ENCODE results near the gene SCARF2. TPM values are rescaled to one million over a fixed set of nuclear protein-coding genes. Genes with fewer than 3 reads are reported as not detected.
"Not testable (repeated sequence)": the region's sequence is repeated elsewhere in the genome, so short reads cannot be mapped to it uniquely, and the experiment has no call there.

The SCARF2 gene
- polyA plus RNA-seq, 2 of the 4 experiments (the other 2 are of a cell fraction) = 0.35 to 0.66 TPM

DNA sequence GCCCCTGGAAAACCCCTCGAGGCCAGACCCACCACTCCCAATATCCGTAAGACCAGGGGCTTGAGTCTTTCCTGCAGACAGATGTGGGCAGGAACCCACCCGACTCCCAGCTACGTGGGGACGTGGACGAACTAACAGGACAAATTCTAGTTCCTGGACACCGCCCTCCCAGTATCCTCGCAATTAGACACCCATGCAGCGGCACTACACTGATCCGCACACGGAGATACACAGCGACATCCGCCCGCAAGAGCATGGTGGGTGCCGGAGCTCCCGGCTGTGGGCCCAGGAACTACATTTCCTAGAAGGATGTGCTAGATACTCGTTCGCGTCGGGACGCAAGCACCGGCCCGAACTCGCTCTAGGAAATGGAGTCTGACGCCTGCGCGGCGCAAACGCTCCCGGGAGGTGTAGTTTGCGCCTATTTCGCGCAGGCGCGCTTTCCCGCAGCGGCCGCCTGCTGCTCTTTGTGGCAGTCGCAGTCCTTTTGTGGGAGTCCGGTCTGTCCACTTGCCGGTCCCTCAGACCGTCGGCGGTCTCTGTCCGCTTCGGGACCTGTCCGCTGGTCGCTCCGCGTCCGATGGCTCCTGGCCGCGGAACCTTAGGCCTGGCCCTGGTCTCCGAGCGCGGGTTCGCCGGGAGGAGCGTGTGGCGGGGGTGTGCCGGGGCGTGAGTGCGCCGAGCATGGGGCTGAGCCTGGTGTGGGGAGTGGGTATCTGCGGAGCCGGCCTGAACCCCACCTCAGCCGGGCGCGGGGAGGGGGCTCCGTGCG, 43.7 kb downstream of the SCARF2 start, which contains the start of gene ZNF74:
Gene ZNF74 (plus strand): TSS at position 447 of the 772 bp plus-strand sequence. CDS start 478 bp downstream, outside the sequence.
- FAIRE-seq = no peak
- POLR2A ChIA-PET = interaction anchor here (0.7 to 1.4 kb wide), 3 partner anchors 13 to 74 kb away, joined by 4 to 5 read pairs (median 4); partner anchors contain the start of gene DGCR6L

DNA sequence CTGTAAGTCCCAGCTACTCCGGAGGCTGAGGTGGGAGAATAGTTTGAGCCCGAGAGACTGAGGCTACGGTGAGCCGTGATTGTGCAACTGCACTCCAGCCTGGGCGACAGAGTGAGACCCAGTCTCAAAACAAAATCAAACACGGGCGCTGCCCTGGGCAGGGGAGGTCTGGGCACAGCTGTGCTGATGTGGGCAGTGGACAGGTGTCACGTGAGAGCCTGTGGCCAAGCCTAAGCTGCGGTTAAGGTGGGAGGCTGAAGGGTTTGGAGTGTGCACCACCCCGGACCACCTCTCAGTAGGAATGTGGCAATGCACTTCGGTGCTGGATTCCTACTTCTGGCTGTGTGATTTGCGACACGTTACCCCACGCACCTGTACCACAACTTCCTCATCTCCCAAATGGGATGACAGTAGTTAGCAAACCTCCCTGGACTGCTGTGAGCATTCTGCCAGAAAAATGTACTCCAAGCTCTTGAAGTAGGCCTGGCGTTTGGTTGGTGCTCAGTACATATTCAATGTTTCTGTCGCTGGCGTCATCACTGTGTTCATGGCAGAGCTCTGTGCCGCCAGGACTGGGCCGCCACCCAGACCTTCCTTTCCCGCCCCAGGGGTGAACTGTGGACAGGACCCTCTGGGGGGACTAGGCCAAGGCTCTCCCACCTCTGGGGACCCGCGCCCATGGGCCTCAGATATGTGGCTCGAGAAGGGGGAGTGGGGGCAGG, 44.5 kb downstream of the SCARF2 start:
- ATAC-seq (no peak), FAIRE-seq (no peak), DNase-seq (ENCODE audit: low read depth in 1 of 2, low spot score in 1 of 2) (no peak)
- Histone ChIP-seq H3K4me1 (peaks cover 8% of the 10 kb centered on the region; the same call in 2 of the 3 replicates), H3K9me3 (no peaks in the 10 kb centered on the region), H3K4me3 (peak overlapping the region; percentile 60), H3K27ac (peak overlapping the region; percentile 82 to 86), H3K4me2 (peak overlapping the region; percentile 97)
- POLR2A ChIA-PET = interaction anchor here (0.7 to 1.4 kb wide), 3 partner anchors 13 to 73 kb away, joined by 4 to 5 read pairs (median 4); partner anchors contain the start of gene DGCR6L
- TF ChIP-seq RAD21 (conservative IDR thresholded peaks at IDR 0.05 in 1 of 2, IDR thresholded peaks at IDR 0.05 in 1 of 2) (no peak), ESRRA (IDR thresholded peaks at IDR 0.05; ENCODE audit: borderline replicate concordance, low read length) (no peak), ZSCAN20 (CRISPR knock-in tag; IDR thresholded peaks at IDR 0.05) (no peak), JUN (IDR thresholded peaks at IDR 0.05) (no peak), HDAC2 (IDR thresholded peaks at IDR 0.05) (no peak), SREBF2 (IDR thresholded peaks at IDR 0.05) (no peak)
- TF ChIP-seq, protein P1, sequence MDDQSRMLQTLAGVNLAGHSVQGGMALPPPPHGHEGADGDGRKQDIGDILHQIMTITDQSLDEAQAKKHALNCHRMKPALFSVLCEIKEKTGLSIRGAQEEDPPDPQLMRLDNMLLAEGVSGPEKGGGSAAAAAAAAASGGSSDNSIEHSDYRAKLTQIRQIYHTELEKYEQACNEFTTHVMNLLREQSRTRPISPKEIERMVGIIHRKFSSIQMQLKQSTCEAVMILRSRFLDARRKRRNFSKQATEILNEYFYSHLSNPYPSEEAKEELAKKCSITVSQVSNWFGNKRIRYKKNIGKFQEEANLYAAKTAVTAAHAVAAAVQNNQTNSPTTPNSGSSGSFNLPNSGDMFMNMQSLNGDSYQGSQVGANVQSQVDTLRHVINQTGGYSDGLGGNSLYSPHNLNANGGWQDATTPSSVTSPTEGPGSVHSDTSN (IDR thresholded peaks at IDR 0.05) = no peak
- WGBS (ENCODE audit: missing lambda C conversion rate) = 95% methylated on average over 19 of the region's 23 CpGs
- CTCF ChIA-PET = interaction anchor here (3.1 kb wide), 1 partner anchor 25 kb away, joined by 13 read pairs; no protein-coding TSS in a partner anchor

More for the DNA sequence above, 43.7 kb downstream of the SCARF2 start, which contains the start of gene ZNF74:
- TF ChIP-seq POLR2A (IDR thresholded peaks at IDR 0.05; ENCODE audit: low read length) = peak; percentile 80
- TF ChIP-seq, protein P2, sequence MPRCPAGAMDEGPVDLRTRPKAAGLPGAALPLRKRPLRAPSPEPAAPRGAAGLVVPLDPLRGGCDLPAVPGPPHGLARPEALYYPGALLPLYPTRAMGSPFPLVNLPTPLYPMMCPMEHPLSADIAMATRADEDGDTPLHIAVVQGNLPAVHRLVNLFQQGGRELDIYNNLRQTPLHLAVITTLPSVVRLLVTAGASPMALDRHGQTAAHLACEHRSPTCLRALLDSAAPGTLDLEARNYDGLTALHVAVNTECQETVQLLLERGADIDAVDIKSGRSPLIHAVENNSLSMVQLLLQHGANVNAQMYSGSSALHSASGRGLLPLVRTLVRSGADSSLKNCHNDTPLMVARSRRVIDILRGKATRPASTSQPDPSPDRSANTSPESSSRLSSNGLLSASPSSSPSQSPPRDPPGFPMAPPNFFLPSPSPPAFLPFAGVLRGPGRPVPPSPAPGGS (IDR thresholded peaks at IDR 0.05) = peak; percentile 17; the same call in 1 of the 3 replicates
- no peak for TF ChIP-seq HEYL (CRISPR knock-in tag; IDR thresholded peaks at IDR 0.05)
- TF ChIP-seq PHF8 (IDR thresholded peaks at IDR 0.05; ENCODE audit: borderline replicate concordance, low read depth) = peak; percentile 33; the same call in 1 of the 2 replicates
- no peak for TF ChIP-seq HOXB5 (CRISPR knock-in tag; IDR thresholded peaks at IDR 0.05)
- TF ChIP-seq RNF2 (IDR thresholded peaks at IDR 0.05; ENCODE audit: borderline replicate concordance, low read depth) = no peak
- TF ChIP-seq JUN (IDR thresholded peaks at IDR 0.05) = peak in 1 of 2 experiments; percentile 37; a peak in 1 of 5 replicates
- TF ChIP-seq, protein P3, sequence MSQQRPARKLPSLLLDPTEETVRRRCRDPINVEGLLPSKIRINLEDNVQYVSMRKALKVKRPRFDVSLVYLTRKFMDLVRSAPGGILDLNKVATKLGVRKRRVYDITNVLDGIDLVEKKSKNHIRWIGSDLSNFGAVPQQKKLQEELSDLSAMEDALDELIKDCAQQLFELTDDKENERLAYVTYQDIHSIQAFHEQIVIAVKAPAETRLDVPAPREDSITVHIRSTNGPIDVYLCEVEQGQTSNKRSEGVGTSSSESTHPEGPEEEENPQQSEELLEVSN (IDR thresholded peaks at IDR 0.05; ENCODE audit: borderline replicate concordance, low read depth) = 0 out of 2 replicates have a peak, but pooled peaks have one; percentile 17
- TF ChIP-seq, protein P4, sequence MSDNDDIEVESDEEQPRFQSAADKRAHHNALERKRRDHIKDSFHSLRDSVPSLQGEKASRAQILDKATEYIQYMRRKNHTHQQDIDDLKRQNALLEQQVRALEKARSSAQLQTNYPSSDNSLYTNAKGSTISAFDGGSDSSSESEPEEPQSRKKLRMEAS (IDR thresholded peaks at IDR 0.05) = peak; percentile 61; the same call in 1 of the 2 replicates
- H3K9me3 ChIP-seq = no peaks in the 10 kb centered on the region
- CTCF ChIA-PET = interaction anchor here (0.5 to 3.1 kb wide), 2 partner anchors 11 to 24 kb away, joined by 3 to 13 read pairs; no protein-coding TSS in a partner anchor
- H3K4me3 ChIP-seq = peak within 1 kb of the TSS; percentile 60
- peak; percentile 87 to 95 for ATAC-seq
- H3K4me2 ChIP-seq = peak within 1 kb of the TSS; percentile 97
- H3K27ac ChIP-seq = peak within 1 kb of the TSS; percentile 82 to 86
- peaks cover 8% of the 10 kb centered on the region; the same call in 2 of the 3 replicates for H3K4me1 ChIP-seq
- DNase-seq (ENCODE audit: low read depth in 1 of 2, low spot score in 1 of 2) = peak; percentile 31 to 85
- WGBS (ENCODE audit: missing lambda C conversion rate) = 20% methylated on average over 1 of the region's 71 CpGs

DNA sequence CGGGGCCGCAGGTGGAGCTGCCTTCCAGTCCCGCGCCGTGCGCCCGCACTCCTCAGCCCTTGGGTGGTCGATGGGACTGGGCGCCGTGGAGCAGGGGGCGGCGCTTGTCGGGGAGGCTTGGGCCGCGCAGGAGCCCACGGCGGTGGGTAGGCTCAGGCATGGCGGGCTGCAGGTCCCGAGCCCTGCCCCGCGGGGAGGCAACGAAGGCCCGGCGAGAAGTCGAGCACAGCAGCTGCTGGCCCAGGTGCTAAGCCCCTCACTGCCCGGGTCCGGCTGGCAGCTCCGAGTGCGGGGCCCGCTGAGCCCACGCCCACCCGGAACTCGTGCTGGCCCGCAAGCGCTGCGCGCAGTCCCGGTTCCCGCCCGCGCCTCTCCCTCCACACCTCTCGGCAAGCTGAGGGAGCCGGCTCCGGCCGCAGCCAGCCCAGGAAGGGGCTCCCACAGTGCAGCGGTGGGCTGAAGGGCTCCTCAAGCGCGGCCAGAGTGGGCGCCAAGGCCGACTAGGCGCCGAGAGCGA, 45.2 kb downstream of the SCARF2 start:
- FAIRE-seq; H3K4me3 ChIP-seq; H3K4me2 ChIP-seq; CTCF ChIA-PET; H3K4me1 ChIP-seq; DNase-seq (ENCODE audit: low read depth in 1 of 2, low spot score in 1 of 2); POLR2A ChIA-PET; H3K9me3 ChIP-seq; ATAC-seq; H3K27ac ChIP-seq: not testable (repeated sequence)
- WGBS (ENCODE audit: missing lambda C conversion rate) = 95% methylated on average over 34 of the region's 53 CpGs
